22Rv1 (cell line): ENCODE measurements around the gene KDM2A.

Experiments used
- H3K27ac ChIP-seq: fragments of 450-650 bp; 2 replicates; pipeline ENCODE4 v1.5.1; 2017
- ZFX ChIP-seq: fragments of 450-650 bp; IDR thresholded peaks from 2 replicates; pipeline ENCODE4 v1.6.1; 2017; ENCODE audit warnings: antibody characterized with exemption, borderline replicate concordance
- TF ChIP-seq, protein P1 (sequence below): fragments of 450-650 bp; IDR thresholded peaks from 2 replicates; pipeline ENCODE4 v1.5.1; 2017; ENCODE audit warnings: mild to moderate bottlenecking

Gene KDM2A

DNA sequence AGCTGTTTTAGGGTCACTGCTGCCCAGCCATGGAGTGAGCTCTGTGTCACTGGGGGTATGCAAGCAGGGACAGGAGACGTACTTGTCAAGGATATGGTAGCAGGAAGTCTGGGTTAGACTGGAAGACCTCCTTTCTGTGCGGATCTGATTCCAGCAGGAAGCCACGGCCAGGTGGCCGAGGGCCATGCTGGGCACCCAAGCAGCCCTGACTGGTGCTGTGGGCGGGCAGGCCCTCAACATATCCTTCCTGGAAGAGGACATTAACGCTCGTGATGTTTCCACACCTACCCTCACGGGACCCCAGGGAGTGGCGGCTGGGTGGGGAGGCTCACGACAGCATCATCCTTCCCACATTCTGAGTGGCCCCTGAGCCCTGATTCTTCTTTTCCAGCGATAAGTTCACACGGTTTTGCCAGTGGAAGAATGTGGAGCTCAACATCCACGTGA is 161.3 kb downstream of the KDM2A start:
- TF ChIP-seq, protein P1, sequence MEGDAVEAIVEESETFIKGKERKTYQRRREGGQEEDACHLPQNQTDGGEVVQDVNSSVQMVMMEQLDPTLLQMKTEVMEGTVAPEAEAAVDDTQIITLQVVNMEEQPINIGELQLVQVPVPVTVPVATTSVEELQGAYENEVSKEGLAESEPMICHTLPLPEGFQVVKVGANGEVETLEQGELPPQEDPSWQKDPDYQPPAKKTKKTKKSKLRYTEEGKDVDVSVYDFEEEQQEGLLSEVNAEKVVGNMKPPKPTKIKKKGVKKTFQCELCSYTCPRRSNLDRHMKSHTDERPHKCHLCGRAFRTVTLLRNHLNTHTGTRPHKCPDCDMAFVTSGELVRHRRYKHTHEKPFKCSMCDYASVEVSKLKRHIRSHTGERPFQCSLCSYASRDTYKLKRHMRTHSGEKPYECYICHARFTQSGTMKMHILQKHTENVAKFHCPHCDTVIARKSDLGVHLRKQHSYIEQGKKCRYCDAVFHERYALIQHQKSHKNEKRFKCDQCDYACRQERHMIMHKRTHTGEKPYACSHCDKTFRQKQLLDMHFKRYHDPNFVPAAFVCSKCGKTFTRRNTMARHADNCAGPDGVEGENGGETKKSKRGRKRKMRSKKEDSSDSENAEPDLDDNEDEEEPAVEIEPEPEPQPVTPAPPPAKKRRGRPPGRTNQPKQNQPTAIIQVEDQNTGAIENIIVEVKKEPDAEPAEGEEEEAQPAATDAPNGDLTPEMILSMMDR, result no peak
- no peak for TF ChIP-seq ZFX
- no peak overlapping the region for H3K27ac ChIP-seq

DNA sequence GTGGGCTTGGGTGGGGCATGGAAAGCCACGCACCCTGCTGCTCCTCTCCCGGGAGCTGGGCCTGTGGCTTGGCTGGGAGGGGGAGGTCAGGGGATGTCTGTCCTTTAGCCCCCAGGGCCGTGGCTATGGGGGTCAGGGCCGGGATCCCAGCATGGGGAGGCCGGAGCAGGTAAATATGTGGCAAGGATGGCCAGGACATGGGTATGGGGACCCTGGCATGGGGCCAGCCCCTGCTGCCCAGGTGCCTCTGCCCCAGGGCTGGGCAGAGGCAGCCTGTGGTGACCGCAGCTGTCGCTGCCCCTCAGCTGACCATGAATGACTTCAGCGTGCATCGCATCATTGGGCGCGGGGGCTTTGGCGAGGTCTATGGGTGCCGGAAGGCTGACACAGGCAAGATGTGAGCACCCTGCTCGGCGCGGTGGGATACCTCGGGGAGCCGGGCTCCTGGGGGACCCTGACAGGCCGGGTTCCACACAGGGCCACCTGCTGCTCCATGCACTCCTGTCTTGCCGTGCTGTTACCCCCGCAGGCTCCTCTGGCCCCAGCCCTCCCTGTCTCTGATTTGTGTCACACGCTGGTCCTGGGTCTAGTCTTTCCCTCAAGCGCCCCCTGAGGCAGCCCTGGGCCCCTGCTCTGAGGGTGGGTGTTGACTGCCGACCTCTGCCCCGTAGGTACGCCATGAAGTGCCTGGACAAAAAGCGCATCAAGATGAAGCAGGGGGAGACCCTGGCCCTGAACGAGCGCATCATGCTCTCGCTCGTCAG is 161.9 kb downstream of the KDM2A start:
- TF ChIP-seq ZFX, result no peak
- TF ChIP-seq, protein P1, result no peak
- H3K27ac ChIP-seq, result no peak overlapping the region

DNA sequence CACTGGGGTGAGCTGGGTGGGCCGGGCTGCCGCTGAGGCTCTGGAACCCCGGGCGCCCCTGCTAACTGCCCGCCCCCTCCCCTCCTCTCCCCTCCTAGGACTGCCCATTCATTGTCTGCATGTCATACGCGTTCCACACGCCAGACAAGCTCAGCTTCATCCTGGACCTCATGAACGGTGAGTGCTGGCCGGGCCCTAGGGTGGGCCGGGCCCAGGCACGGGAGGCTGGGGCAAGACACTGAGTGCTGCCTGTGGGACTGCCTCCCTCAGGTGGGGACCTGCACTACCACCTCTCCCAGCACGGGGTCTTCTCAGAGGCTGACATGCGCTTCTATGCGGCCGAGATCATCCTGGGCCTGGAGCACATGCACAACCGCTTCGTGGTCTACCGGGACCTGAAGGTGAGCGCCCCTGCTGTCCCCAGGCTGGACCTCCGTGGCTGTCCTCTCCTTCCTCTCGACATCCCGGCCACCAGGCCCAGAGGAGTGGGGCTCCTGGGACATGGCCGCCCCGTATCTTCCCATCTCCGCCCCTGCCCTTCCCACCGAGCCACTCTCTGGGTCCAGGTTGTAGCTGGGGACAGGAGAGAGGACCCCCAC is 162.6 kb downstream of the KDM2A start:
- TF ChIP-seq, protein P1, result no peak
- no peak for TF ChIP-seq ZFX
- H3K27ac ChIP-seq, result no peak overlapping the region

DNA sequence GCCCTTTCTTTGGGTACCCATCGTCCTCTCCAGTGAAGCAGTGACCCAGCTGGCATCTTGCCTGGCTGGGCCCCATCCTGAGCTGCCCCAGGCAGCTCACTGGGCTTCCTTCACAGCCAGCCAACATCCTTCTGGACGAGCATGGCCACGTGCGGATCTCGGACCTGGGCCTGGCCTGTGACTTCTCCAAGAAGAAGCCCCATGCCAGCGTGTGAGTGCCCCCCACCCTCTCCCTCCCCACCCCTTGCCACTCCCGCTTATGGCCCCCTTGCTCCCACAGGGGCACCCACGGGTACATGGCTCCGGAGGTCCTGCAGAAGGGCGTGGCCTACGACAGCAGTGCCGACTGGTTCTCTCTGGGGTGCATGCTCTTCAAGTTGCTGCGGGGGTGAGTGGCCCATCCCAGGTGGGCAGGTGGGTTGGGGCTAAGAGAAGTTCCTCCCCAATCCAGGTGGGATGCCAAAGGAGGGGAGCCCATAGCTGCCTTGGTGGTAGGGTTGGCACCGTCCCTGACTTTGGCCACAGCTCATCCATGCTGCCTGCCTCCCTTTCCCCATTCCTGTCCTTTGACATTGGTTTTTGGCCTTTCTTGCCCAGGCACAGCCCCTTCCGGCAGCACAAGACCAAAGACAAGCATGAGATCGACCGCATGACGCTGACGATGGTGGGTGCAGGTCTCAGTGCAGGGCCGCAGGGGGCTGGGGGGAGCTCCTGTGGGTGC is 163.3 kb downstream of the KDM2A start:
- H3K27ac ChIP-seq, result no peak overlapping the region
- TF ChIP-seq, protein P1, result no peak
- TF ChIP-seq ZFX, result no peak

DNA sequence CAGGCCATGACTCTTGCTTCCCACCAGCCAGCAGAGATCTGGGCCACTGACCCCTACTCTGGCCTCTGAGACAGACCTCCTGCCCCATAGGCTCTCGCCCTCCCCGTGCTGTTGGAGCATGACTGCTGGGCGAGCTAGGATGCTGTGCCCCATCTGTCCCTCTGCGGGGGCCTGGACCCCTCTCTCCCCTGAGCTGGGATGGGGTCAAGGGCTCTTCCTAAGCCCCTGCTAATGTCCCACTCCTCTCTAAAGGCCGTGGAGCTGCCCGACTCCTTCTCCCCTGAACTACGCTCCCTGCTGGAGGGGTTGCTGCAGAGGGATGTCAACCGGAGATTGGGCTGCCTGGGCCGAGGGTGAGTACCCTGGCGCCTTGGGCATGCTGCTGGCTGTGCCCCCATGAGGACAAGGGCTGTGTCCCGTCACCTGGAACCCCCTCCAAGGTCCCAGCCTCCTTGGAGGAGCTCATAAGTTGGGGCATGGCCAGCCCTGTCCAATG is 163.9 kb downstream of the KDM2A start:
- TF ChIP-seq ZFX, result no peak
- TF ChIP-seq, protein P1, result no peak
- no peak overlapping the region for H3K27ac ChIP-seq

- TF ChIP-seq, protein P1, result no peak
- TF ChIP-seq ZFX, result no peak
- no peak overlapping the region for H3K27ac ChIP-seq
These were observed 164.5 kb downstream of the KDM2A start for GRCh38 chr11:67283481-67283963.
